Retinal pigment epithelial cell (primary cell): ENCODE data around the gene PREX1.

ENCODE experiments used
- DNase-seq: peaks from one replicate; pipeline ENCODE4 v3.0.0-alpha.2; 2010; ENCODE audit warnings: low read depth
- H3K4me3 ChIP-seq: 2 replicates; pipeline ENCODE4 v1.5.1; 2011; ENCODE audit warnings: mild to moderate bottlenecking, low read length, control low read depth, moderate library complexity
- TF ChIP-seq, protein P1 (sequence below): conservative IDR thresholded peaks from 2 replicates; pipeline ENCODE4 v1.5.1; 2011; ENCODE audit warnings: low read depth, low read length, control low read depth, inconsistent platforms

PREX1 gene

DNA sequence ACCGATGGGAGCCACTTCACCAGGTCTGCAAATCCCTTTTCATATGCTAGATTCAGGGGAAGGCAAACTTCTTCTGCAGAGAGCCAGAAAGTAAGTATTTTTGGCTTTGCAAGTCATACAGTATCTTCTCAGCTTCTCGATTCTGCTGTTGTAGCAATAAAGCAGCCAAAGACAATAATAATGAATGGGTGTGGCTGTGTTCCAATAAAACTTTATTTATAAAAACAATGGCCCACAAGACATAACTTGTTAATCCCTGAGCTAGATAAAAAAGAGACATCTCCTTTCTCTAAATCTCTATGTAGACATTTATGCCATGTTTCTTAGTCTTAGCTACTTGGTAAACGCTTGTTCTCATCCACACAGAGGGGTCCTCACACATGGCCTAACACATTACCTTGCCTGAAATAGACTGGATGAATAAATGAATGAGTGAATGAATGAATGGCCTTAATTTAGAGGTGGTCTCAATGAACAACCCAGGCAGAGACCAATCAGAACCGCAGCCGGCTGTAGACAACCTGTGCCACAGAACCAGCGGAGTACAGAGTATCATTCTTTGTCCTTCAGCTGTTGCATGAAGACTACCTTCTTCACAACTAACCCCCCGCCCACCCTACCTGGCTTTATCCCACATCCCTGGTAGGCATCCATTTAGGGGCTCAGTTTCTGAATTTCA lies 13.5 kb upstream of the PREX1 start:
- no peak overlapping the region for H3K4me3 ChIP-seq
- no peak for DNase-seq
- TF ChIP-seq, protein P1, sequence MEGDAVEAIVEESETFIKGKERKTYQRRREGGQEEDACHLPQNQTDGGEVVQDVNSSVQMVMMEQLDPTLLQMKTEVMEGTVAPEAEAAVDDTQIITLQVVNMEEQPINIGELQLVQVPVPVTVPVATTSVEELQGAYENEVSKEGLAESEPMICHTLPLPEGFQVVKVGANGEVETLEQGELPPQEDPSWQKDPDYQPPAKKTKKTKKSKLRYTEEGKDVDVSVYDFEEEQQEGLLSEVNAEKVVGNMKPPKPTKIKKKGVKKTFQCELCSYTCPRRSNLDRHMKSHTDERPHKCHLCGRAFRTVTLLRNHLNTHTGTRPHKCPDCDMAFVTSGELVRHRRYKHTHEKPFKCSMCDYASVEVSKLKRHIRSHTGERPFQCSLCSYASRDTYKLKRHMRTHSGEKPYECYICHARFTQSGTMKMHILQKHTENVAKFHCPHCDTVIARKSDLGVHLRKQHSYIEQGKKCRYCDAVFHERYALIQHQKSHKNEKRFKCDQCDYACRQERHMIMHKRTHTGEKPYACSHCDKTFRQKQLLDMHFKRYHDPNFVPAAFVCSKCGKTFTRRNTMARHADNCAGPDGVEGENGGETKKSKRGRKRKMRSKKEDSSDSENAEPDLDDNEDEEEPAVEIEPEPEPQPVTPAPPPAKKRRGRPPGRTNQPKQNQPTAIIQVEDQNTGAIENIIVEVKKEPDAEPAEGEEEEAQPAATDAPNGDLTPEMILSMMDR, result no peak

DNA sequence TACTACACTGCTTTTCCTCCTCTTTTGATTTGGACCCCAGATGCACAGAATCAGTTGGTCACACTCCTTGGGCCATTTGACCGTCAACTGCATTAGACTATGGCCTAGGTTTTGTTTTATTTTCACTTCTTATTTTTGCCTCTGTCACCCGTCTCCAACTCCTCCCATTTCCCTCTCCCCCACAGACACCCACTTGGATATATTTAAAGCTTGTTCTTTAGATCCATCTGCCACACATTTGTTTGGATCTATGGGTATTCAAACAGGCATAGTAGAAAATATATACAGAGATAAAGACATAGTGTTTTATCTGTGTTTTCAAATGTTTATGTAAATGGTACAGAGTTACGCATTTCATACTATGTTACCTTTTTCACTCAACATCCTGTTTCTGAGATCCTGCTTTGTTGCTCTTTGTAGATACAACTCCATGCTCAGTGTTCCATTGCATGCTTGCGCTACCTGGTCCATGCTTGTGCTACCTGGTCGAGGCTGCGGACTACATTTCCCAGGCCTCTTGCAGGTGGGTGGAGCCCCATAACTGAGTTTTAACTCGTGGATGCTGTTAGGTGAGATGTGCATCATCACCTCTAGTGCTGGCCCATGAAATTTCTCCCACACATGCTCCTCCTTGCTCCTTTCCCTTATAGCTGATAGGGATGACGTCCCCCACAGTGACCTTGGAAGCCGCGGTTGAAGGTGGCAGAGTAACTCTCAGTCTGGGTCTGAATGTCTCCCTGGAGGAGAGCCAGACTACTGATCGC lies 11.5 kb upstream of the PREX1 start:
- no peak for DNase-seq
- TF ChIP-seq, protein P1, result no peak
- no peak overlapping the region for H3K4me3 ChIP-seq

DNA sequence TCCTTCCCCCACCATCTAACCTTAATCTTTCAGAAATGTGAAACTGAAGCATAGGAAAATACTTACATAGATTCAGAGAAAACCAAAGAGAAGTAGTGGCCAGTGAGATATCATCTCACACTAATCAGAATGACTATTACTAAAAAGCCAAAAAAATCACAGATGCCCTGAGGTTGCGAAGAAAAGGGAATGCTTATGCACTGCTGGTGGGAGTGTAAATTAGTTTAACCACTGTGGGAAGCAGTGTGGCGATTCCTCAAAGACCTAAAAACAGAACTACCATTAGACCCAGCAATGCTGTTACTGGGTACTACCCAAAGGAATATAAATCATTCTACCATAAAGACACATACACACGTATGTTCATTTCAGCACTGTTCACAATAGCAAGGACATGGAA lies 9.2 kb upstream of the PREX1 start:
- TF ChIP-seq, protein P1, result no peak
- no peak for DNase-seq
- no peak overlapping the region for H3K4me3 ChIP-seq

DNA sequence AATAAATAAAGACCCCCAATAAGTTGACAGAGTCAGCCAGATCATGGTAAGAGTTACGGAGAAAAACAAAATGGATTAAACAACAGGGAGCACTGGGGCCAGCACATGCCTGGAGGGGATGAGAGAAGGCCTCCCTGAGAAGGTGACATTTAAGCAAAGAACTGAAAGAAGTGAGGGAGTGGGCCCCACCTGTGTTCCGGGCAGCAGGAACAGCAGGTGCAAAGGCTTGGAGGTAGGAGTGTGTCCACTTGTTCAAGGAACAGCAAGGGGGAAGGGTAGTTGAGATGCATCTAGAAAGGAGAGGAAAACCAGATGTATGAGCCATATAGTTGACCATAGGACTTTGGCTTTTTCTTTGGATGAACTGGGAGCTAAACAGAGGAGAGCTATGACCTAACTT lies 7.6 kb upstream of the PREX1 start:
- no peak overlapping the region for H3K4me3 ChIP-seq
- no peak for DNase-seq
- TF ChIP-seq, protein P1, result no peak

DNA sequence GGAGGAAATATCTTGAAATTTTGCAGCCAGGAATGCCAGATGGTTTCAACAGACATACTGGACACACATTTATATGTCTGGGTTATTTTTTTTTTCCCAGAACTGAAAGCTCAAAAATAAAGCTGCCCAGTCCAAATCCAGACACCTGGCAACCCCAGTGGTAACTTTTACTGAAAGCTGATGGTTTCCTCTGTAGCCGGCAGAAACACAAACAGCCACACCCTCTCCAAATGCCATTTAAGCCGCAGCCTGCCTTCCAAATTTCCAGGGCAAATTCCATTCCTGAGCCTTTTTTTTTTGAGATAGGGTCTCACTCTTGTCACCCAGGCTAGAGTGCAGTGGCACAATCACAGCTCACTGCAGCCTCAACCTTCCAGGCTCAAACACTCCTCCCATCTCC lies 6.5 kb upstream of the PREX1 start:
- no peak for DNase-seq
- no peak overlapping the region for H3K4me3 ChIP-seq
- TF ChIP-seq, protein P1, result no peak

DNA sequence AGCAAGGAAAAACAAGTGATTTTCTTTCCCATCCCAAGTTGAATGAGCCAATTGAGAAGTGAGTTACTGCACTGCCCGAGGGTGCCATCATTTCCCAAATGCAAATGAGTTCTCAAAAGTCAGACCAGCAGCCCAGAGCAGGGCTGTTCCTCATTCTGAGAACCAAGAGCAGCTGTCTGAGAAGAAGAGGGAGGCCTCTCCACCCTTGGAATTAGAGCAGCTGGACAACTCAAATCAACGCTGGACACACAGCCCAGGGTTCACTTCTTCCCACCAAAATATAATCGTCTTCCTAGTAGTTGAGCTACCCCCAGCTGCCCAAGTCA lies 4.6 kb upstream of the PREX1 start:
- no peak for DNase-seq
- no peak overlapping the region for H3K4me3 ChIP-seq
- TF ChIP-seq, protein P1, result no peak
